NCI-H2107 treated with DMSO at 0.1 percent for 48 hours (cell line): ENCODE data around the gene SPEM3.

Experiments used
- DNase-seq: peaks from one replicate; lab custom pipeline; 2025; ENCODE audit not compliant: unreplicated experiment; lab: John Stamatoyannopoulos, UW

The SPEM3 gene

DNA sequence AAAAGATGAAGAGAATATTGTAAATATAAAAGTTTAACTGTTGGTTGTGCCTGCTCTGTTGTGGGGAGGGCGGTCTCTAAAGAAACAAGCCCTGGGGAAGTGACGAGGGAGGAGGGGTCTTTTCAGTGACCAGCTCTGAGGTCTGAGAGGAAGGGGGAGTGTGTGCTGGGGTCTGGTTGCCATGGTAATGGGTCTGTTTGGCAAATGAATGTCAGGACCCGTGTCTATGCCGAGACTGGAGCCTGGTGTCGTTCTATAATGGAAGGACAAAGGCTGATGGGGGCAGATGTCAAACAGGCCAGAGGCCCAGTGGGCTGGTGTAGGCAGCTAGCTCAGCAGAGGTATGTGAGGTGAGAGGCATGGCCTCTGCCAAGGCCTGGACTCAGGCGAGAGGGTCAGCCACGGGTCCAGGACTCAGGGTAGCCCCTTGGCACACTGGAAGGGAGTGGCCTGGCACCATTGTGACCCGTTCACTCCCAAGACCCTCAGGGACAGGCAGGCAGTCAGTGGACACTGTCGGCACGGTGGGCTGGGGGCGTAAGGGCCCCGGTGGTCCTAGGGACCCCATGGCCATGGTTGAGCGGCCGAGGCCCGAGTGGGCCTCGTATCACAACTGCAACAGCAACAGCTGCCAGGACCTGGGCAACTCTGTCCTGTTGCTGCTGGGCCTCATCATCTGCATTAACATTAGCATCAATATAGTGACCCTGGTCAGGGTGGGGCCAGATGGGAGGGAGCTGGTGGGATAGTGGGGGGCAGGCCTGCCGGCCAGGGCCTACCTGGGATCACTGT is 8.6 kb upstream of the SPEM3 start, which contains the start of gene SPEM1:
Gene SPEM1, plus strand, starts transcription at position 506 of the 792 bp plus-strand sequence. Its CDS starts 61 bp downstream, at position 567.
- no peak for DNase-seq

DNA sequence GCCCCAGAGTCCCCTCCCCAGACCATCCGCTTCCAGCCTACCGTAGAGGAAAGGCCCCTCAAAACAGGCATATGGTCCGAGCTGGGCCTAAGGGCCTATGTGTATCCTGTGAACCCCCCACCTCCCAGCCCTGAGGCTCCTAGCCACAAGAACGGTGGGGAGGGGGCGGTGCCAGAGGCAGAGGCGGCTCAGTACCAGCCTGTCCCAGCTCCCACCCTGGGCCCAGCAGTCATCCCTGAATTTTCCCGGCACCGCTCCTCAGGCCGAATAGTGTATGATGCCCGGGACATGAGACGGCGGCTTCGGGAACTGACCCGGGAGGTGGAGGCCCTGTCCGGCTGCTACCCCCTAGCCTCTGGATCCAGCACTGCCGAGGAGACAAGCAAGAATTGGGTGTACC is 7.5 kb upstream of the SPEM3 start:
- no peak for DNase-seq

DNA sequence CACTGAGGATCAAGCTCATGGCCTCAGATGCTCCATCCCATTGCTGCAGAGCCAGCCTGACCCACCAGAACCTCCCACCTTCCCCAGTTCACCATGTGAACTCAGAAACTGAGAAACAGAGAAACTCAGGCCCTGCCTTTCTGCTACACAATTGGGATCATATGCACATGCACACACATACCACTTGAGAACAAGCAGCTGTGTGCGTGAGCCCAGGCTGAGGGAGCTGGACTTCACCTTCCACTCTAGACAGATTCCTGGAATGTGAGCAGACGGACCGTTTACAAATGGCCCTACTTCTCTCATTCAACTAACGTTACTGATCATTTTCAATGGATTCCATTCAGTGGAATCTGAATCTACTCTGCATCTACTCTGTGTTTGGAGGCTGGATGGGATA is 5.0 kb upstream of the SPEM3 start:
- no peak for DNase-seq

DNA sequence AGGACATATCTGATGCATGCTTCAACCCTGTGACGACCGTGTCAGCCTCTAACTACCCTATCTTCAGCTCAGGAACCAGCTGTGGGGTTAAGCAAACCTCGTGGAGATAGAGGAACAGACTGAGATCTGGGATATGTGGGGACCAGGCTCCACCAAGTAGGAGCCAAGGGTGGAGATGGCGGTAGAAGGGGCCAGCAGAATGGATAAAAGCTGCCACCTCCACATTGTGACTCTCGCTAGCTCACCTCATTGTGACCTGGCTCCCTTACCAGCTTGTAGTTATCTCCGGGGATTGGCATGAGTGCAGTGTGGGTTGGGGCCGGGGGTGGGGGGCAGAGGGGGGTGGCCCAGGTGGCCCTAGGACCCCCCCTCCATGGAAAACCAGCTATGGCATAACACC is 3.3 kb upstream of the SPEM3 start, which contains the start of gene SPEM2:
Gene SPEM2, plus strand, starts transcription at position 301 of the 400 bp plus-strand sequence. Its CDS starts 73 bp downstream, at position 374.
- DNase-seq: no peak

DNA sequence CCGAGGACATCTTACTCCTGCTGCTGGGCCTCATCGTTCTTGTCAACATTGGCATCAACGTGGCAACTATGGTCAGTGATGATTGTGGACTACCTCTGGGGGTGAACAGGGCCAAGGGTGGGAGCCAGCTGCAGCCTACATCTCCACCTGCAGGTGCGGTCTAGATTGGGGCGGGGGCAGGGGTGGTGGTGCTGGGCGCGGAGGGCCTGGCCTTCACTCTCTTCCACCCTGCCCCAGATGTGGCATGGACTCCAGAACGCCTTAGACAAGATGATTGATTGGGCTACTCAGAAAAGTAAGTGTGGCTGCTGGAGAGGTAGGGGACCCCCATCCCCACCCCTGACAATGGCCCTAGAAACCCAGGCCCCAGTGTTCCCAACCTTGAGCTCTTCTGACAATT is 2.9 kb upstream of the SPEM3 start:
- DNase-seq: no peak

DNA sequence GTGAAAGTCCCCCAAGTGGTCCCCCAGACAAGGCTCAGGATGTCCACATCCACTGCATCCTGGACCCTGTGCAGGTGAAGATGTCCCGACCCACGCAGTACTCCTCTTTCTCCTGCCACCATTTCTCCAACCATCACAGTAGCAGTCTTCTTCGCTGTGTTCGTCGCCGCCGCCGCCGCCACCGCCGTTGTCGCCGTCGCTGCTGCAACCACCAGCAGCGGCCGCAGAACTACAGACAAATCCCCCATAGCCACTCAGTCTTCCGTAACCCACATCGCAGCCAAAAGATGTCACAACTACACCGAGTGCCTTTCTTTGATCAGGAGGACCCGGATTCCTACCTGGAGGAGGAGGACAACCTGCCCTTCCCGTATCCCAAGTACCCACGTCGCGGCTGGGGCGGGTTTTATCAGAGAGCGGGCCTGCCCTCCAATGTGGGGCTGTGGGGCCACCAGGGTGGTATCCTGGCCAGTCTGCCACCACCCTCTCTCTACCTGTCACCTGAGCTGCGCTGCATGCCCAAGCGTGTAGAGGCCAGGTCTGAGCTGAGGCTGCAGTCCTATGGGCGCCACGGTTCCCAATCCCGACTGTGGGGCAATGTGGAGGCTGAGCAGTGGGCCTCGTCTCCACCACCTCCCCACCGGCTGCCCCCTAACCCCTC is 2.3 kb upstream of the SPEM3 start:
- DNase-seq: no peak

DNA sequence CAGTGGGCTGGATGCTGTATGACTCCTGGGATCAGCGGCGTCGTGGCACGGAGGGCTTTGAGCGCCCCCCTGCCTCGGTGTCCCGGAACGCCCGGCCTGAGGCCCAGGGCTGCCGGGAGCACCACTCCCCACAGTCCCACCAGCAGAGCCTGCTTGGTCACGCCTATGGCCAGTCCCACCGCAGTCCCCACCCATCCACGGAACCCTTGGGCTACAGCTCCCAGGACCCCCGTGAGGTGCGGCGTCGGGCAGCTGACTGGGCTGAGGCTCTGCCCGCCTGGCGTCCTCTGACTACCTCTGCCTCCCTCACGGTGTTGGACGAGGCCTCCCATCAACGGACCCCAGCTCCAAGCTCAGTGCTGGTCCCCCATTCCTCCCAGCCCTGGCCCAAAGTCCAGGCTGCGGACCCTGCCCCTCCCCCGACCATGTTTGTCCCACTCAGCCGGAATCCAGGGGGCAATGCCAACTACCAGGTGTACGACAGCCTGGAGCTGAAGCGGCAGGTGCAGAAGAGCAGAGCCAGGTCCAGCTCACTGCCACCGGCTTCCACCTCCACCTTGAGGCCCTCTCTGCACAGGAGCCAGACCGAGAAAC is 1.7 kb upstream of the SPEM3 start:
- DNase-seq: no peak

DNA sequence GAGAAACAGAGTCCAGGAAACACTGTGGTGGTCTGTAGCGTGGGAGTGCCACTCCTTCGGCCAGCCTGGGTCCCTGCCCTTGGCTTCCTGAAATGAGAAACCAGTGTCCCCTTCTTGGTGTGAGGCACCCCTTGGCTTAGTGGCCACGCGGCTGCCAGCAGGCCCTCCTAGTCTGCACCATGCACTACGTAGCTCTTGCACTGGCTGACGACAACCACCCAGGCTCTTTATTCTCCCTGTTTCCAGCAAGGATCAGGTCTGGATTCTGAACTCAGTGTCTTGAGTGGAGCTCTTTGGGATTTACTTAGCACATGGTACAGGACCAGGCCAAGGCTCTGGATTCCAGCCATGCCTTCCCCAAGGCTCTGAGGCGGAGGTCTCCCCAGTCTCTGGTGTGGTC is 1.1 kb upstream of the SPEM3 start:
- DNase-seq: no peak

DNA sequence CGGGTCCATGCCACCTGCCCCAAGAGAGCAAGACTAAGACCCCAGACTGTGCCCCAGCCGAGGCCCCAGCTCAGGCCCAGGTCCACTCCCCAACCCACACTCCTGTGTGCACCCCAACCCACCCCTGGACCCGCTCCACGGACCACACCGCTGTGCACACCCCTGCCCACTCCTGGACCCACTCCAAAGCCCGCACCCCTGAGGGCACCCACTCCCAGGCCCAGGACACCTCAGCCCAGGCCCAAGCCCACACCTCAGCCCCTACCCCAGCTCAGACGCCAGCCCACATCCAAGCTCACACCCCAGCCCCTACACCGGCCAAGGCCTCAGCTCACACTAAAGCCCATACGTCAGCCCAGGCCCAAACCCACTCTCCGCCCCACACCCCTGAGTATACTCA is 1.1 kb downstream of the SPEM3 start:
- no peak for DNase-seq

DNA sequence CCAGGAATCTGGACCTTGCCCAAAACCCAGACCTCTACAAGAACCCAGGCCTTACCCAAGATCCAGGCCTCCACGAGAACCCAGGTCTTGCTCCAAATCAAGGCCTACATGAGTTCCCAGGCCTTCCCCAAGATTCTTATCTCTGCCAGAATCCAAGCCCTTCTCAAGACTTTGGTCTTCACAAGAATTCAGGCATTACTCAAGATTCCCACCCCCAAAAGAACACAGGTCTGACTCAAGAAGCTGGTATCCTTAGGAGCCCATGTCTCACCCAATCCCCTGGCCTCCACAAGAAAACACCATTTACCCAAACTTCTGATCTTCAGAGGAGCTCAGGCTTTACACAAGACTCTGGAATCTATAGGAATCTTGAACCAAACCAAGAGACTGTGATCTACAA is 2.6 kb downstream of the SPEM3 start:
- no peak for DNase-seq

DNA sequence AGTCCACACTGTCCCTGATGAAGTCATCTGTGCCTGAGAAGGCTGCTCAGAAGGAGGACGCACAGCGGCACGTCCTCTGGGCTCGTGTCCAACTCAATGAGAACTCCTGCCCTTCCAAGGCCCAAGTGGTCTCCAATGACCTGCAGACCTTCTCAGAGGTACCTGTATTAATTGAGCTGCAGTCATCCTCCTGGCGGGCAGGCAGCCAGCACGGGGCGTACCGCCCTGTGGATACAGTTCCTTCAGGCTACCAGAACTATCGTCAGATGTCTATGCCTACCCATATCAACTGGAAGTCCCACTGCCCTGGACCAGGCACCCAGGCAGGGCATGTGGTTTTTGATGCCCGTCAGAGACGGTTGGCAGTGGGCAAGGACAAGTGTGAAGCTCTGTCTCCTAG is 3.6 kb downstream of the SPEM3 start:
- no peak for DNase-seq

DNA sequence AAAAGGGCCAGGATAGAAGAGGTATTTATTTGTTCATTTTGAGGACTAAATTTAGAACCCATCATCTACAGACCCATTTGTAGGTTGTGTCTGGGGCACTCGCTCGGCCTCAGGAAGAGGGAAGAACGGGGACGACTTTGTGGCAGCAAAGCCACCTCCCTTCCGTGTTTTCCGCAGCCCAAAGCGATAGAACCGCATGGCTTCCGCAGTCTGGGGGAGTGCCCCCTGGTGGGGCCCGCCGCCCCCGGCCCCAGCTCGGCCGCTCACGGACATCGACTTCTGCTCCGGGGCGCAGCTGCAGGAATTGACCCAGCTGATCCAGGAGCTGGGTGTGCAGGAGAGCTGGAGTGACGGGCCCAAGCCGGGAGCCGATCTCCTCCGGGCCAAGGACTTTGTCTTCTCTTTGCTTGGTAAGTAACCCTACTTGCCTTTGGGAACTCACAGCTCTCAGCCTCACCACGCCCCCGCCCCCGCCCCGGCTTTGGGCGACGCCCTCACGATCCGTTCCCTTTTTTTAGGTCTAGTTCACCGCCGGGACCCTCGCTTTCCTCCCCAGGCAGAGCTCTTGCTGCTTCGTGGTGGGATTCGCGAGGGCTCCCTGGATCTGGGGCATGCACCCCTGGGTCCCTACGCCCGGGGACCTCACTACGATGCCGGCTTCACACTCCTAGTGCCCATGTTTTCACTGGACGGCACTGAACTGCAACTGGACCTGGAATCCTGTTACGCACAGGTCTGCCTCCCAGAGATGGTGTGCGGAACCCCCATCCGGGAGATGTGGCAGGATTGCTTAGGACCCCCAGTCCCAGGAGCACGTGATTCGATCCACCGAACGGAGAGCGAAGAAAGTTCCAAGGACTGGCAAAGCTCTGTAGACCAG is 7.3 kb downstream of the SPEM3 start:
- DNase-seq: no peak

DNA sequence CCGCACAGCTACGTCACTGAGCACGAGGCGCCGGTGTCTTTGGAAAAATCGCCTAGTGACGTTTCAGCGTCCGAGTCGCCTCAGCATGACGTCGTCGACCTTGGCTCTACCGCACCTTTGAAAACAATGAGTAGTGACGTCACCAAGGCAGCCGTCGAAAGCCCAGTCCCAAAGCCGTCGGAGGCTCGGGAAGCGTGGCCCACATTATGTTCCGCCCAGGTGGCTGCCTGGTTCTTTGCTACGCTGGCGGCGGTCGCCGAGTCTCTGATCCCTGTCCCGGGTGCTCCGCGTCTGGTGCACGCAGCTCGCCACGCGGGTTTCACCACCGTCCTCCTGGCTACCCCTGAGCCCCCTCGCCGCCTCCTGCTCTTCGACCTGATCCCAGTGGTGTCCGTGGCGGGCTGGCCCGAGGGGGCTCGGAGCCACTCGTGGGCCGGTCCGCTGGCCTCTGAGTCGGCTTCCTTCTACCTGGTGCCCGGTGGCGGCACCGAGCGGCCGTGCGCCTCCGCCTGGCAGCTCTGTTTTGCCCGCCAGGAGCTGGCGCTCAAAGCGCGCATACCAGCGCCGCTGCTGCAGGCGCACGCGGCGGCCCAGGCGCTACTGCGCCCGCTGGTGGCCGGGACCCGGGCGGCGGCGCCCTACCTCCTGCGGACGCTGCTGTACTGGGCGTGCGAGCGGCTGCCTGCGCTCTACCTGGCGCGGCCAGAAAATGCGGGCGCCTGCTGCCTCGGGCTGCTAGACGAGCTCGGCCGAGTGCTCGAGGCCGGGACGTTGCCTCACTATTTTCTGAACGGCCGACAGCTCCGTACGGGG is 8.1 kb downstream of the SPEM3 start:
- peak; percentile 47 for DNase-seq

DNA sequence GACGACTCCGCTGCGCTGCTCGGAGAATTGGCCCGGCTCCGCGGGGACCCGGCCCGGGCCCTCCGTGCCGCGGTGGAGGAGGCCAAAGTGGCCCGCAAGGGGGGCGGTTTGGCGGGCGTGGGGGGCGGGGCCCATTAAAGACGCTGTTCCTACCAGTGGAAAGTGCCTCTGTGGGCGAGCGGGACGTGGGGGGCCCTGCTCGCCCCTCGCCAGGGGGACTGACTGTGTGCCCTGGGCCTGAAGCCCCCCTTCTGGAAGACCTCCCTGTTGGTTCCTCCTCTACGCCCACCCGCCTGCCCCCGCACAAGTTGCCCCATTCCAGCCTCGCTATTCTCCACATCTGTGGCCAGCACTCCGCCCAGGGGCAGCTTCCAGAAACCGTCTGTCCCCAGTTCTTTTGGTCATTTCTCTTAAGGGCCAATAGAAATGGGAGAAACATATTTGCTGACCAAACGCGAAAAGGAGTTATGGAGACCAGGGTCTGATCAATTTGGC is 8.8 kb downstream of the SPEM3 start:
- DNase-seq: no peak

DNA sequence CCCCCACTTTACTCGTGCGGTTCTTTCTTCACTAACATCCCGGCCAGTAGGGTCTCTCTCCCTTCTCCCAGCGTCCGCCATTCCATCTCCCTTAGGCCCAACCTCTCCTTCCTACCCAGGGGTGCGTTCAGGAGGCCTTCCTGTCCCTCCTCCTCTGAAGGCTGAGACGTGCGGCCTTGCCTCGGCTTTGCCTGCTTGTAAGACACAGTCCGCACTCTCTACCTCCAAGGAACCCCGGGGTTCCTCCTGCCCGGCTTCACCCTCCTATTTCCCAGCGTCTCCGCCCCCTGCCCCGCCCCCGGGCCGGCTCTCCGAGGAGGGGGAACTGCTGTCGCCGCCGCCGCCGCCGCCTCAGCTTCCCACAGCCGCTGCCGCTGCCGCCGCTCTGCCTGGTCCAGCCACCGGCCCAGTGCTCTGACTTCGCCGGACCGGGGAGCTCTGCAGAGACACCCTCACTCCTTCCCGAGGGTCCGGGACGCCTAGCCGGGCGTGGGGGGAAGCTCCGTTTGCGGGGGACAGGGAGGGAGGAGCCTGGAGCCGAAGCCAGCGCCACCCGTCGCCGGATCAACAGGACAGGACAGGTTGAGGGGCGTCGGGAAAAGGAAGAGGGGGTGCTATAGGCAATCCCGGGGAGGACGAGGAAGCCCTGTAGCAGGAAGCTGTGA is 9.4 kb downstream of the SPEM3 start:
- no peak for DNase-seq

DNA sequence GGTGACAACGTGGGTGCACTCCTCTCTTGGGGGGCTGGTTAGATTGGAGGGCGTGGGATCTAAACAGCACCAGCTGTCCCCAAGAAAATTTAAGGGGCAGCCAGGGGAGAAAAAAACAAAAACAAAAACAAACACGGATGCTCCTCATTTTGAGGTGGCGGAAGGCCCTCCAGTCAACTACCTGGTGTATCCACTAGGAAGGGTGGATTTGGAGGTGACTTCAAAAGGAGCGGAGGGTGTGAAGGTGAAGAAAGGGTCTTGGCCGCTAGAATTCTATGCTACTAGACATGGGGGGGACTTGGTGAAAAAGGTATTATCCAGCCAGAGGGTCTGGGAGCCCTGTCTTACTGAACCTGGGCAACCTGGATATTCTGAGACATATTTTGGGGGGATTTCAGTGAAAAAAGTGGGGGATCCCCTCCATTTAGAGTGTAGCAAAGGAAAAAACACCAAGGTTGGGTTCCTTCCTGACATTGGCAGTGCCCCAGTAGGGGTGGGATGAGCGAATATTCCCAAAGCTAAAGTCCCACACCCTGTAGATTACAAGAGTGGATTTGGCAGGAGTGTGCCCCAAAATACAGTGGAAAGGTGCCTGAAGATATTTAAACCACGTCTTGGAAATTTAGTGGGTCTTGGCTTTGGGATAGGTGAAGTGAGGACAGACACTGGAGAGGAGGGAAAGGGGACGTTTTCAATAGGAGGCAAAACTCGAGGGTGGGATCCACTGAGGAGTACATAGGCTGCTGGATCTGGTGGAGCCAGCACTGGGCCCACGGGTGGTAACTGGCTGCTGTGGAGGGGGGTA is 10.2 kb downstream of the SPEM3 start:
- no peak for DNase-seq

DNA sequence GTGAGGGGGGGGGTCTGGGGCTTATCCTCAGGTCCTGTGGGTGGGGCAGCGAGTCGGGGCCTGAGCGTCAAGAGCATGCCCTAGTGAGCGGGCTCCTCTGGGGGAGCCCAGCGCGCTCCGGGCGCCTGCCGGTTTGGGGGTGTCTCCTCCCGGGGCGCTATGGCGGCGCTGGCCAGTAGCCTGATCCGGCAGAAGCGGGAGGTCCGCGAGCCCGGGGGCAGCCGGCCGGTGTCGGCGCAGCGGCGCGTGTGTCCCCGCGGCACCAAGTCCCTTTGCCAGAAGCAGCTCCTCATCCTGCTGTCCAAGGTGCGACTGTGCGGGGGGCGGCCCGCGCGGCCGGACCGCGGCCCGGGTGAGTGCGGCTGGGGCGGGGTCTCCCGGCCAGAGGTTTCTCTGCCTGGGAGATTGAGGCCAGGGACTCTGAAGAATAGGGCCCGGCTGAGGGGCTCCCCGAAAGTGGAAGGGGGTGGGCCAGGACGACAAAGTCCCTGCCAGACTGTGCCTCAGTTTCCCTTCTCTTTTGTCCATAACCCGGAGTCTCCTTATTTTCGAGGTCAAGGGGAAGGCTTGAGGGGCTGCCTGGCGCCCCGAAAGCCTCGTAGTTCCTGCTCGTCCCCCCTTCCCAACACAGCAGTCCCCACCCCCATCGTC is 10.9 kb downstream of the SPEM3 start, which contains the start of gene FGF11:
Gene FGF11, plus strand, starts transcription at position 51 of the 651 bp plus-strand sequence. Its CDS starts 109 bp downstream, at position 160.
- no peak for DNase-seq
